ENCODE results near the gene COL26A1.

Gene COL26A1

GRCh38 chr7:101393865-101394264 lies 31.2 kb downstream of the COL26A1 start:
- DNase-seq (ENCODE audit: low read depth) = no peak
- no peak for TF ChIP-seq CTCF (IDR thresholded peaks at IDR 0.05; ENCODE audit: control insufficient read depth, extremely low read depth, insufficient read depth)
- no peak overlapping the region for H3K4me3 ChIP-seq (ENCODE audit: low read depth, low read length)

GRCh38 chr7:101395376-101395775 lies 32.7 kb downstream of the COL26A1 start:
- no peak for DNase-seq (ENCODE audit: low read depth)
- TF ChIP-seq CTCF (IDR thresholded peaks at IDR 0.05; ENCODE audit: control insufficient read depth, extremely low read depth, insufficient read depth) = no peak
- H3K4me3 ChIP-seq (ENCODE audit: low read depth, low read length) = no peak overlapping the region

- no peak for TF ChIP-seq CTCF (IDR thresholded peaks at IDR 0.05; ENCODE audit: control insufficient read depth, extremely low read depth, insufficient read depth)
- DNase-seq (ENCODE audit: low read depth) = no peak
- no peak overlapping the region for H3K4me3 ChIP-seq (ENCODE audit: low read depth, low read length)
Measured at GRCh38 chr7:101397243-101397642, 34.6 kb downstream of the COL26A1 start.

GRCh38 chr7:101397770-101398324 lies 35.2 kb downstream of the COL26A1 start:
- no peak overlapping the region for H3K4me3 ChIP-seq (ENCODE audit: low read depth, low read length)
- no peak for DNase-seq (ENCODE audit: low read depth)
- no peak for TF ChIP-seq CTCF (IDR thresholded peaks at IDR 0.05; ENCODE audit: control insufficient read depth, extremely low read depth, insufficient read depth)

DNA sequence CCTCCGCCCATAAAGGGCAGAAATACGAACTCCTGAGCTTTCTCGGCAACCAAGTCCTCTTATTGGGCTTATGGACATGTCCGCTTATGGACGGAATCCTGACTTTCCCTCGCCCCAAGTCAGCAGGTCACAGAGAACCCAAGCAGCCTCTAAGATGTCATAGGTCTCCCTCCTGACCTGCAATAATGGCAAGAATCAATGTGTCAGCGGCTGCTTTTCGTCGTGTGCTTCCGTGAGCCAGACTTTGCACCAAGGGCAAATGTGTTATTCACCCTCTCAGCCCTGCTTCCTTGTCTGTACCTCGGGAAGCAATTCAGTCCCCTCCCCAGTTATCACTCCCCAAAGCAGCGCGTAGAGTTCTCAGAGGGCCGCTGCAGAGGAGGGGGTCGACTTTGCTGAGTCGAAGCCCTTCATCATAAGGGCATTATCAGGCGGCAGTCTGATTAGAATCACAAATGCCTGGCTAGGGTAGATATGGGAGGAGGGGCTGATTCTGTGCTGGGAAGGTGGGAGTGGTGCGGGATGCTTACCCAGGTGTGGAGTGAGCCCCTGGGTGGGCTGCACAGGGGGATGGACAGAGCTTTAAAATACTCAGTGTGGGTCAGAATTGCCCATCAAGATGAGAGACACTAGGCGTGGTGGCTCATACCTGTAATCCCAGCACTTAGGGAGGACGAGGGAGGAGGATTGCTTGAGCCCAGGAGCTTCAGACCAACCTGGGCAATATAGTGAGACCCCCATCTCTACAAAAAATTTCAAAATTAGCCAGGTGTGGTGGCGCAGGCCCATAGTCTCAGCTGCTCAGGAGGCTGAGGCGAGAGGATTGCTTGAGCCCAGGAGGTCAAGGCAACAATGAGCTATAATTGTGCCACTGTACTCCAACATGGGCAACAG lies 36.0 kb downstream of the COL26A1 start:
- no peak for TF ChIP-seq CTCF (IDR thresholded peaks at IDR 0.05; ENCODE audit: control insufficient read depth, extremely low read depth, insufficient read depth)
- no peak for DNase-seq (ENCODE audit: low read depth)
- H3K4me3 ChIP-seq (ENCODE audit: low read depth, low read length) = no peak overlapping the region

DNA sequence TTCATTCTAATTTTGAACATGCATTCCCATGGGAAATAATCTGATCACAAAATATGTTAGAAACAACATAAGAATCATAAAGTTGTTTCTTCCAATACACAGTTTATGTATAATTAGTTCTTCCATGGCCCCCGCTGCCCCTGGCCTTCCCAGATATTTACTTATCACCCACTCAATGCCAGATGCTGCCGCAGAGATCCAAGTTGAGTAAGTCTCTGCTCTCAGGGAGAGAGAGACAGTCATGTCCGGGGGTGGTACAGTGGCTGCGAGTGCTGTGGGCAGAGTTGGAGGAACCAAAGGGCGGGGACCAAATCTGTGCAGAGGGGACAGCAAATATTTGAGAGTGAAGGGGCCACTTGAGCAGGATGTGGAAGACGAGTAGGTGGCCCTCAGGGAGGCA lies 37.1 kb downstream of the COL26A1 start:
- TF ChIP-seq CTCF (IDR thresholded peaks at IDR 0.05; ENCODE audit: control insufficient read depth, extremely low read depth, insufficient read depth) = no peak
- no peak overlapping the region for H3K4me3 ChIP-seq (ENCODE audit: low read depth, low read length)
- no peak for DNase-seq (ENCODE audit: low read depth)

All from LNCaP clone FGC (cell line).